ENCODE results near the gene RPP21. TPM values are rescaled to one million over a fixed set of nuclear protein-coding genes. Genes with fewer than 3 reads are reported as not detected.

The RPP21 gene
- total and polyA plus RNA-seq, 3 donors from 2014 or later: 49.8 to 101 (median 94.3) TPM

GRCh38 chr6:30386166-30386565, 41.2 kb downstream of the RPP21 start:
- WGBS, 2 donors: 48 to 54% methylated on average over 3 of the region's 3 CpGs
- Histone ChIP-seq H3K4me3 (no peak overlapping the region), H3K4me1 (no peaks in the 10 kb centered on the region), H3K36me3 (ENCODE audit: low read depth, missing control alignments) (no peaks in the 10 kb centered on the region), H3K9me3 (no peaks in the 10 kb centered on the region), H3K27me3 (no peaks in the 10 kb centered on the region), H3K27ac (no peak overlapping the region)
- TF ChIP-seq, protein P1, sequence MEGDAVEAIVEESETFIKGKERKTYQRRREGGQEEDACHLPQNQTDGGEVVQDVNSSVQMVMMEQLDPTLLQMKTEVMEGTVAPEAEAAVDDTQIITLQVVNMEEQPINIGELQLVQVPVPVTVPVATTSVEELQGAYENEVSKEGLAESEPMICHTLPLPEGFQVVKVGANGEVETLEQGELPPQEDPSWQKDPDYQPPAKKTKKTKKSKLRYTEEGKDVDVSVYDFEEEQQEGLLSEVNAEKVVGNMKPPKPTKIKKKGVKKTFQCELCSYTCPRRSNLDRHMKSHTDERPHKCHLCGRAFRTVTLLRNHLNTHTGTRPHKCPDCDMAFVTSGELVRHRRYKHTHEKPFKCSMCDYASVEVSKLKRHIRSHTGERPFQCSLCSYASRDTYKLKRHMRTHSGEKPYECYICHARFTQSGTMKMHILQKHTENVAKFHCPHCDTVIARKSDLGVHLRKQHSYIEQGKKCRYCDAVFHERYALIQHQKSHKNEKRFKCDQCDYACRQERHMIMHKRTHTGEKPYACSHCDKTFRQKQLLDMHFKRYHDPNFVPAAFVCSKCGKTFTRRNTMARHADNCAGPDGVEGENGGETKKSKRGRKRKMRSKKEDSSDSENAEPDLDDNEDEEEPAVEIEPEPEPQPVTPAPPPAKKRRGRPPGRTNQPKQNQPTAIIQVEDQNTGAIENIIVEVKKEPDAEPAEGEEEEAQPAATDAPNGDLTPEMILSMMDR (IDR thresholded peaks at IDR 0.05): no peak
- no peak for TF ChIP-seq POLR2A (IDR thresholded peaks at IDR 0.05)
- intact Hi-C loops (cut with DNase I; ENCODE audit: low total_unique reads): no loop called here
- no peak for DNase-seq

DNA sequence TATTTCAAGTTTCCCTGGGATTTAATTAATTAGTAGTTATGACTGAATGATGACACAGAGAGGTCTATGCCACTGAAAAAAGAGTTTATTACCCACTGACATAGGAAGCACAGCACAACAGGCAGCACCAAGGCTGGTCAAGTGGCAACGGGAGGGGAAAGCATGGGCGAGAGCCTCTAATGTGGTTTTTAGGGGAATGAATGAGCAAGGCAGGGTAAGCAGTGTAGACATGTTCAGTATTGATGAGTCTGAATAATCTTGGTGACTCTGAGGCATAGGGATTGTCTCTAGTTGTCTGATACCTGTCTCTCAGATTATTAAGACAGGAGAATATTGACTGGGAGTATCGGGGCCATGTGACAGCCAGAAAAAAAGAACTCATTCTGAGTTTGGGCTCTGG, 46.3 kb downstream of the RPP21 start:
- no peaks in the 10 kb centered on the region for H3K27me3 ChIP-seq
- intact Hi-C loops (cut with DNase I; ENCODE audit: low total_unique reads): no loop called here
- H3K4me1 ChIP-seq: no peaks in the 10 kb centered on the region
- no peak overlapping the region for H3K4me3 ChIP-seq
- 69 to 71% methylated on average over 3 of the region's 3 CpGs for WGBS, 2 donors
- DNase-seq: no peak
- H3K36me3 ChIP-seq (ENCODE audit: low read depth, missing control alignments): no peaks in the 10 kb centered on the region
- no peaks in the 10 kb centered on the region for H3K9me3 ChIP-seq
- no peak overlapping the region for H3K27ac ChIP-seq
- TF ChIP-seq, protein P1 (IDR thresholded peaks at IDR 0.05): no peak
- TF ChIP-seq POLR2A (IDR thresholded peaks at IDR 0.05): no peak

DNA sequence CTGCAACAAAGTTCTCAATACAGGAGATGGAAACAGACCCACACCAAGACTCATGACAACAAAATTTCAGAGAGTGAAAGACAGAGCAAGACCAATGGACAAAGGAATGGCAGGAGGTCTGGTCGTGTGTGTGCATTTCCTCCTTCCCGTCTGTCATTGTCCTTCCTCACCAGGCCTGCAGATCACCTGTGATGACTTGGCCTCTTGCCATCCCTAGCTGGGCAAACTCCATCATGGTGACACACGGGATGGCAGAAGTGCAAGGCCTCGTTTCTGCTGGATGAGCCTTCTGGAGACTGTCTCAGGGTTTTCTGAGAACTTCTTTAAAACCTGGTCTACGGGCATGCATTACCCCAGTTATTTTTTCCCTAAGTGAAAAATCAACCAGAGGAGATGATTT, 49.2 kb downstream of the RPP21 start:
- Histone ChIP-seq H3K4me3 (no peak overlapping the region), H3K27me3 (no peaks in the 10 kb centered on the region), H3K4me1 (no peaks in the 10 kb centered on the region), H3K36me3 (ENCODE audit: low read depth, missing control alignments) (no peaks in the 10 kb centered on the region), H3K9me3 (no peaks in the 10 kb centered on the region), H3K27ac (no peak overlapping the region)
- TF ChIP-seq POLR2A (IDR thresholded peaks at IDR 0.05): no peak
- TF ChIP-seq, protein P1 (IDR thresholded peaks at IDR 0.05): no peak
- DNase-seq: no peak
- 52 to 54% methylated on average over 5 of the region's 5 CpGs for WGBS, 2 donors
- intact Hi-C loops (cut with DNase I; ENCODE audit: low total_unique reads): no loop called here

Small RNA genes lying within 50 kb of the gene (small RNA-seq; reads per million reads assigned to genes)
- gene HLA-N: 0 reads per million in 2 donors

Other genes starting within 250 kb of the RPP21 start
- gene TRIM31, start 232.1 kb upstream of the RPP21 start, total RNA-seq: 1 to 10 TPM in 1 of 2 donors, under 1 TPM in 1; 0.50 to 4.0 TPM
- gene TRIM31, start 232.1 kb upstream of the RPP21 start, polyA plus RNA-seq (ENCODE audit: insufficient read depth, low read depth, low replicate concordance): 6.4 TPM
- gene TRIM40, start 209.0 kb upstream of the RPP21 start, total RNA-seq: under 1 TPM; 0.19 to 0.79 TPM
- gene TRIM40, start 209.0 kb upstream of the RPP21 start, polyA plus RNA-seq (ENCODE audit: insufficient read depth, low read depth, low replicate concordance): 7.5 TPM
- under 1 TPM in 1 of 2 donors, not detected in 1; 0.25 TPM for gene TRIM10, start 183.9 kb upstream of the RPP21 start, total RNA-seq
- gene TRIM10, start 183.9 kb upstream of the RPP21 start, polyA plus RNA-seq (ENCODE audit: insufficient read depth, low read depth, low replicate concordance): 0.17 TPM
- under 1 TPM in 1 of 2 donors, not detected in 1; 0.25 TPM for gene TRIM15, start 181.6 kb upstream of the RPP21 start, total RNA-seq
- gene TRIM15, start 181.6 kb upstream of the RPP21 start, polyA plus RNA-seq (ENCODE audit: insufficient read depth, low read depth, low replicate concordance): 1.1 TPM
- gene TRIM26, start 131.8 kb upstream of the RPP21 start, total RNA-seq: 10 to 100 TPM; 67.1 to 75.8 TPM
- 40.3 TPM for gene TRIM26, start 131.8 kb upstream of the RPP21 start, polyA plus RNA-seq (ENCODE audit: insufficient read depth, low read depth, low replicate concordance)
- 10 to 100 TPM; 30.6 to 33.6 TPM for gene TRIM39, start 18.2 kb upstream of the RPP21 start, total RNA-seq
- gene TRIM39, start 18.2 kb upstream of the RPP21 start, polyA plus RNA-seq (ENCODE audit: insufficient read depth, low read depth, low replicate concordance): 58.1 TPM
- gene HLA-E, start 144.4 kb downstream of the RPP21 start, total RNA-seq: 100 to 1,000 TPM in 1 of 2 donors, 10 to 100 TPM in 1; 90.2 to 145 TPM
- 253 TPM for gene HLA-E, start 144.4 kb downstream of the RPP21 start, polyA plus RNA-seq (ENCODE audit: insufficient read depth, low read depth, low replicate concordance)
- 10 to 100 TPM; 68.7 to 72.8 TPM for gene GNL1, start 211.3 kb downstream of the RPP21 start, total RNA-seq
- gene GNL1, start 211.3 kb downstream of the RPP21 start, polyA plus RNA-seq (ENCODE audit: insufficient read depth, low read depth, low replicate concordance): 205 TPM
- 10 to 100 TPM; 11.2 to 22.9 TPM for gene PRR3, start 212.1 kb downstream of the RPP21 start, total RNA-seq
- gene PRR3, start 212.1 kb downstream of the RPP21 start, polyA plus RNA-seq (ENCODE audit: insufficient read depth, low read depth, low replicate concordance): 11.0 TPM
- 10 to 100 TPM; 63.2 to 67.1 TPM for gene ABCF1, start 226.3 kb downstream of the RPP21 start, total RNA-seq
- 104 TPM for gene ABCF1, start 226.3 kb downstream of the RPP21 start, polyA plus RNA-seq (ENCODE audit: insufficient read depth, low read depth, low replicate concordance)

Measured in testis (tissue), 3 donors.